RPMI7951 (cell line): ENCODE measurements around the gene EEF2K. TPM values are rescaled to one million over a fixed set of nuclear protein-coding genes. Genes with fewer than 3 reads are reported as not detected.

Source experiments
- DNase-seq: peaks from one replicate; pipeline ENCODE4 v3.0.0-alpha.2; 2012; ENCODE audit warnings: low read depth
- total RNA-seq: library from RNA; depleted of rRNA; stranded (reverse); fragments of >200 nt; shearing (Covaris generic); gene quantifications from 2 replicates; pipeline ENCODE4 v1.2.3, GENCODE V29; 2014; rRNA removed

Gene EEF2K
- total RNA-seq, 1 experiment from 2014 or later: 15.7 TPM

DNA sequence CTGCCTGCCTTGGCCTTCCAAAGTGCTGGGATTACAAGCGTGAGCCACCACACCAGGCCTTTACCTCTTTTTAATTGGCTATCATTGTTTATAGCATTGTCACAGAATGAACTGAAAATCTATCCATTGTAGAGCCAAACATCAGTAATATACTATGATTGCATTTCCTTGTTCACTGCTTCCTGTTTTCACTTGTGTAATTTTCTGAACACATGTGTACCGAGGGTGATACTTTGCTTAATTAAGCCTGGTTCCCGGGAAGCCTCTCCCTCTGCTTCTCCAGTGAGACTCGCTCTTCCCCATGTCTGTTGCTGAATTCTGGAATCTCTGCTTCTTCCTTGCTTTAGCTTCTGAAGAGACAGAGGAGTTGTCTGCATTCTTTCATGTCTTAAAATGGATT lies 124.2 kb downstream of the EEF2K start:
- DNase-seq: no peak

- no peak for DNase-seq
These were observed 127.4 kb downstream of the EEF2K start for GRCh38 chr16:22333457-22333994.

DNA sequence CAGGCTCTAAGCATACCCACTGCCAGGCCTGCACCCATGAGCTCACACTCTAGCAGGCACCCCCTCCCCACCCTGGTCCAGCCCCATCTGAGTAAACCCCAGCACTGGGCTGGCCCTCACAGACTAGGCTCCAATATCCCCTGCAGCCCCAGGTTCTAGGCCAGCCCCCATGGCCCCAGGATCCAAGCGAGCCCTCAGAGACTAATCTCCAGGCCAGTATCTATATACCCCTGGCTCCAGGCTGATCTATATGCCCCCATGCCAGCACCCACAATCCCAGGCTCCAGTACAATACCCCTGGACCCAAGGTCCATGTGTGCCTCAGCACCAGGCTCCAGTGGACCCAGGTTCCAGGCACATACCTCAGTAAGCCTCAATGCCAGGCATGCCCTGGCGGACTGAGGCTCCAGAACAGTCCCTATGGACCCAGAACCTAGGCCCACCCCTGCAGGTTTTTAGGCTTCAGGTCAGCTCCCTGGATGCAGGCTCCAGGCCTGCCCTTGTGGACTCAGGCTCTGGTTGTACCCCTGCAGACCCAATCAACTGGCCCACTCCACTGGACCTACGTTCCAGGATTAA lies 129.7 kb downstream of the EEF2K start:
- DNase-seq: no peak

- no peak for DNase-seq
These were observed 130.5 kb downstream of the EEF2K start for GRCh38 chr16:22336581-22336980.

DNA sequence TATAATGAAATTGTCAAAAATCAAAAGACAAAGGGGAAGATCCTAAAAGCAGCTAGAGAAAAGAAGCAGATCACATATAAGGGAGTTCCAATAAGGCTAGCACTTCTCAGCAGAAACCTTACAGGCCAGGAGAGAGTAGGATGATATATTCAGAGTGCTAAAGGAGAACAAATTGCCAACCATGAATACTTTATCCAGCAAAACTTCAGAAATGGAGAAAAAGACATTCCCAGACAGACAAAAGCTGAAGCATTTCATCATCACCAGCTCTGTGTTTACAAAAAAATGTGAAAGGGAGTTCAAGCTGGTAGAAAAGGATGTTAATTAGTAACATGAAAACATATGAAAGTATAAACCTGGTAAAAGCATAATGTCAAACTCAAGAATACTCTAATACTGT lies 131.0 kb downstream of the EEF2K start:
- DNase-seq: no peak

- no peak for DNase-seq
These were observed 132.0 kb downstream of the EEF2K start for GRCh38 chr16:22337849-22338635.

Other genes starting within 250 kb of the EEF2K start
- not detected in 2 replicates for gene PDZD9, start 205.2 kb upstream of the EEF2K start, total RNA-seq
- gene MOSMO, start 198.2 kb upstream of the EEF2K start, total RNA-seq: 13.1 and 13.3 TPM in 2 replicates
- gene VWA3A, start 113.7 kb upstream of the EEF2K start, total RNA-seq: not detected in 2 replicates
- gene SDR42E2, start 43.8 kb upstream of the EEF2K start, total RNA-seq: not detected in 2 replicates
- gene POLR3E, start 91.1 kb downstream of the EEF2K start, total RNA-seq: 11.5 and 23.1 TPM in 2 replicates
- 23.5 and 25.8 TPM in 2 replicates for gene CDR2, start 168.3 kb downstream of the EEF2K start, total RNA-seq